HCT116 (cell line): ENCODE results near the gene HSF2BP.

Experiments
- CTCF ChIP-seq, 3 experiments: fragments of 200-600 bp in 1 of 3; sonication (generic) in 1 of 3; IDR thresholded peaks in 2 of 3; conservative IDR thresholded peaks in 1 of 3; 2 replicates each; pipeline ENCODE4 v1.5.1; 2012 to 2017; ENCODE audit warnings: low read depth in 2 of 3, low read length in 2 of 3, antibody characterized with exemption in 1 of 3, borderline replicate concordance in 1 of 3, control low read depth in 1 of 3, mild to moderate bottlenecking in 1 of 3, mixed read lengths in 1 of 3, mixed run types in 1 of 3, moderate library complexity in 1 of 3; ENCODE audit not compliant: insufficient read depth in 1 of 3
- ZBTB33 ChIP-seq: IDR thresholded peaks from 2 replicates; pipeline ENCODE4 v1.6.1; 2011; ENCODE audit warnings: mild to moderate bottlenecking, low read length, moderate library complexity; ENCODE audit not compliant: insufficient replicate concordance; ENCODE audit errors: extremely low read depth
- ZNF274 ChIP-seq: fragments of 200-500 bp; sonication (Bioruptor generic); IDR thresholded peaks from 2 replicates; pipeline ENCODE4 v1.6.1; 2014; ENCODE audit warnings: mild to moderate bottlenecking, low read depth, low read length, inconsistent platforms

GRCh38 chr21:43679951-43680350 is 20.7 kb upstream of the HSF2BP start:
- no peak for TF ChIP-seq CTCF (IDR thresholded peaks at IDR 0.05 in 2 of 3, conservative IDR thresholded peaks at IDR 0.05 in 1 of 3; ENCODE audit: borderline replicate concordance in 1 of 3, insufficient read depth in 1 of 3, low read depth in 2 of 3, low read length in 2 of 3)
- no peak for TF ChIP-seq ZNF274
- no peak for TF ChIP-seq ZBTB33
